WTC11 (cell line): ENCODE results near the gene LRRC47. TPM values are rescaled to one million over a fixed set of nuclear protein-coding genes. Genes with fewer than 3 reads are reported as not detected.

Experiments
- ATAC-seq: fragments of 200-7000 bp; cut with Tn5 transposase; 2 replicates; pipeline ENCODE4 v1.10.0; 2021; ENCODE audit warnings: mild to moderate bottlenecking, moderate library complexity
- CTCF ChIA-PET: fragments of 300-600 bp; sonication (Branson Sonifier 250); formaldehyde crosslinking; loops from one replicate; lab custom pipeline; 2021; ENCODE audit warnings: antibody characterized with exemption; lab: Charles Lee
- POLR2A ChIA-PET: fragments of 350-600 bp; sonication (Branson Sonifier 250); formaldehyde crosslinking; loops from one replicate; lab custom pipeline; 2021; ENCODE audit warnings: antibody characterized with exemption; lab: Charles Lee
- DNase-seq: peaks from one replicate; pipeline ENCODE4 v3.0.0; 2021; ENCODE audit warnings: low spot score
- H3K27ac Mint-ChIP-seq: 2 replicates; pipeline ENCODE4 v1.8.0; 2021; ENCODE audit warnings: mixed read lengths
- H3K27me3 Mint-ChIP-seq: 2 replicates; pipeline ENCODE4 v1.8.0; 2021; ENCODE audit warnings: low read depth, mild to moderate bottlenecking, moderate library complexity, mixed read lengths
- H3K36me3 Mint-ChIP-seq: 2 replicates; pipeline ENCODE4 v1.8.0; 2021; ENCODE audit warnings: mixed read lengths
- H3K4me1 Mint-ChIP-seq: 2 replicates; pipeline ENCODE4 v1.8.0; 2022; ENCODE audit warnings: mixed read lengths
- H3K4me3 Mint-ChIP-seq: 2 replicates; pipeline ENCODE4 v1.8.0; 2021; ENCODE audit warnings: mild to moderate bottlenecking, moderate library complexity, mixed read lengths
- H3K9me3 Mint-ChIP-seq: 2 replicates; pipeline ENCODE4 v1.8.0; 2021; ENCODE audit warnings: mixed read lengths
- CREB1 ChIP-seq: sonication (generic); formaldehyde crosslinking; IDR thresholded peaks from 2 replicates; pipeline ENCODE4 v1.8.0; 2023; ENCODE audit warnings: mild to moderate bottlenecking, missing genetic modification reagents
- ELF4 ChIP-seq: sonication (generic); formaldehyde crosslinking; IDR thresholded peaks from 2 replicates; pipeline ENCODE4 v1.8.1; 2022; ENCODE audit warnings: low read depth, mild to moderate bottlenecking, moderate library complexity, missing genetic modification reagents
- ERG ChIP-seq: fragments of 250-450 bp; sonication (Bioruptor Pico); IDR thresholded peaks from 2 replicates; pipeline ENCODE4 v1.8.0; 2021; ENCODE audit warnings: mild to moderate bottlenecking
- IRF2 ChIP-seq: sonication (generic); formaldehyde crosslinking; IDR thresholded peaks from 2 replicates; pipeline ENCODE4 v1.8.0; 2022; ENCODE audit warnings: low read depth, missing genetic modification reagents, borderline replicate concordance
- JUN ChIP-seq: sonication (generic); formaldehyde crosslinking; IDR thresholded peaks from 2 replicates; pipeline ENCODE4 v1.8.0; 2023; ENCODE audit warnings: mild to moderate bottlenecking, missing genetic modification reagents
- PRRX2 ChIP-seq: fragments of 250-450 bp; sonication (Bioruptor Pico); IDR thresholded peaks from 2 replicates; pipeline ENCODE4 v1.8.0; 2021; ENCODE audit warnings: mild to moderate bottlenecking
- RELA ChIP-seq: sonication (generic); formaldehyde crosslinking; IDR thresholded peaks from 2 replicates; pipeline ENCODE4 v1.8.1; 2022; ENCODE audit warnings: missing genetic modification reagents, mild to moderate bottlenecking, borderline replicate concordance
- ZBTB43 ChIP-seq: sonication (generic); formaldehyde crosslinking; IDR thresholded peaks from 2 replicates; pipeline ENCODE4 v1.8.1; 2023; ENCODE audit warnings: mild to moderate bottlenecking, missing genetic modification reagents
- ZMAT4 ChIP-seq: fragments of 250-450 bp; sonication (Bioruptor Pico); IDR thresholded peaks from 2 replicates; pipeline ENCODE4 v1.9.0; 2021; ENCODE audit warnings: mild to moderate bottlenecking
- total RNA-seq: library from RNA; stranded (reverse); gene quantifications from 3 replicates; pipeline ENCODE4 v1.2.3, GENCODE V29; 2021
- TF ChIP-seq, protein P1 (sequence below): sonication (generic); formaldehyde crosslinking; IDR thresholded peaks from 2 replicates; pipeline ENCODE4 v1.8.1; 2022; ENCODE audit warnings: missing genetic modification reagents, borderline replicate concordance
- TF ChIP-seq, protein P2 (sequence below): sonication (generic); formaldehyde crosslinking; IDR thresholded peaks from 2 replicates; pipeline ENCODE4 v1.8.1; 2022; ENCODE audit warnings: mild to moderate bottlenecking, missing genetic modification reagents, moderate library complexity, borderline replicate concordance
- TF ChIP-seq, protein P3 (sequence below): sonication (generic); formaldehyde crosslinking; IDR thresholded peaks from 2 replicates; pipeline ENCODE4 v1.8.0; 2023; ENCODE audit warnings: mild to moderate bottlenecking, missing genetic modification reagents

LRRC47 gene
- total RNA-seq, 1 experiment from 2014 or later, result 92.4 TPM

DNA sequence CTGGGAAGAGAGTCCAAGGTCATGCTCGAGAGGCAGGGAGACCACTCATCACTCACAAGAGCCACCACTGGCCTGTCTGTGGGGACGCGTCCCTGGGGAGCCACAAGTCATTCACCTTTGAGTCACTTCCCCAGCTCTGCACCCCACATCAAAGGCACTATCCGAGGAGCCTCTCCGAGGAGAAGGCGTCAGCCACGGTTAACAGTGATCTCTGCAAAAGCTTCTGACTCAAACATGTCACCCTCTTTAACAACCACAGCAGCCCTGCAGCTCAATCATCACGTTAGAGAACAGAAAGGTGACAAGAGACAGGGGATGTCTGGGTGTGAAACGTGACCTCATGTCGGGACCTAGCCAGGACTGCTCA is 9.0 kb downstream of the LRRC47 start (continued):
- TF ChIP-seq ZBTB43 (CRISPR knock-in tag) (no peak), IRF2 (CRISPR knock-in tag) (no peak), ZMAT4 (CRISPR knock-in tag) (no peak), ERG (CRISPR knock-in tag) (no peak), JUN (CRISPR knock-in tag) (no peak), RELA (CRISPR knock-in tag) (no peak)
- TF ChIP-seq, protein P1, sequence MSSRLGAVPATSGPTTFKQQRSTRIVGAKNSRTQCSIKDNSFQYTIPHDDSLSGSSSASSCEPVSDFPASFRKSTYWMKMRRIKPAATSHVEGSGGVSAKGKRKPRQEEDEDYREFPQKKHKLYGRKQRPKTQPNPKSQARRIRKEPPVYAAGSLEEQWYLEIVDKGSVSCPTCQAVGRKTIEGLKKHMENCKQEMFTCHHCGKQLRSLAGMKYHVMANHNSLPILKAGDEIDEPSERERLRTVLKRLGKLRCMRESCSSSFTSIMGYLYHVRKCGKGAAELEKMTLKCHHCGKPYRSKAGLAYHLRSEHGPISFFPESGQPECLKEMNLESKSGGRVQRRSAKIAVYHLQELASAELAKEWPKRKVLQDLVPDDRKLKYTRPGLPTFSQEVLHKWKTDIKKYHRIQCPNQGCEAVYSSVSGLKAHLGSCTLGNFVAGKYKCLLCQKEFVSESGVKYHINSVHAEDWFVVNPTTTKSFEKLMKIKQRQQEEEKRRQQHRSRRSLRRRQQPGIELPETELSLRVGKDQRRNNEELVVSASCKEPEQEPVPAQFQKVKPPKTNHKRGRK, result no peak
- TF ChIP-seq, protein P2, sequence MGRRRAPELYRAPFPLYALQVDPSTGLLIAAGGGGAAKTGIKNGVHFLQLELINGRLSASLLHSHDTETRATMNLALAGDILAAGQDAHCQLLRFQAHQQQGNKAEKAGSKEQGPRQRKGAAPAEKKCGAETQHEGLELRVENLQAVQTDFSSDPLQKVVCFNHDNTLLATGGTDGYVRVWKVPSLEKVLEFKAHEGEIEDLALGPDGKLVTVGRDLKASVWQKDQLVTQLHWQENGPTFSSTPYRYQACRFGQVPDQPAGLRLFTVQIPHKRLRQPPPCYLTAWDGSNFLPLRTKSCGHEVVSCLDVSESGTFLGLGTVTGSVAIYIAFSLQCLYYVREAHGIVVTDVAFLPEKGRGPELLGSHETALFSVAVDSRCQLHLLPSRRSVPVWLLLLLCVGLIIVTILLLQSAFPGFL, result no peak
- TF ChIP-seq, protein P3, sequence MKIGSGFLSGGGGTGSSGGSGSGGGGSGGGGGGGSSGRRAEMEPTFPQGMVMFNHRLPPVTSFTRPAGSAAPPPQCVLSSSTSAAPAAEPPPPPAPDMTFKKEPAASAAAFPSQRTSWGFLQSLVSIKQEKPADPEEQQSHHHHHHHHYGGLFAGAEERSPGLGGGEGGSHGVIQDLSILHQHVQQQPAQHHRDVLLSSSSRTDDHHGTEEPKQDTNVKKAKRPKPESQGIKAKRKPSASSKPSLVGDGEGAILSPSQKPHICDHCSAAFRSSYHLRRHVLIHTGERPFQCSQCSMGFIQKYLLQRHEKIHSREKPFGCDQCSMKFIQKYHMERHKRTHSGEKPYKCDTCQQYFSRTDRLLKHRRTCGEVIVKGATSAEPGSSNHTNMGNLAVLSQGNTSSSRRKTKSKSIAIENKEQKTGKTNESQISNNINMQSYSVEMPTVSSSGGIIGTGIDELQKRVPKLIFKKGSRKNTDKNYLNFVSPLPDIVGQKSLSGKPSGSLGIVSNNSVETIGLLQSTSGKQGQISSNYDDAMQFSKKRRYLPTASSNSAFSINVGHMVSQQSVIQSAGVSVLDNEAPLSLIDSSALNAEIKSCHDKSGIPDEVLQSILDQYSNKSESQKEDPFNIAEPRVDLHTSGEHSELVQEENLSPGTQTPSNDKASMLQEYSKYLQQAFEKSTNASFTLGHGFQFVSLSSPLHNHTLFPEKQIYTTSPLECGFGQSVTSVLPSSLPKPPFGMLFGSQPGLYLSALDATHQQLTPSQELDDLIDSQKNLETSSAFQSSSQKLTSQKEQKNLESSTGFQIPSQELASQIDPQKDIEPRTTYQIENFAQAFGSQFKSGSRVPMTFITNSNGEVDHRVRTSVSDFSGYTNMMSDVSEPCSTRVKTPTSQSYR (CRISPR knock-in tag), result no peak
- TF ChIP-seq, all 79 proteins: peak for 0

- H3K9me3 Mint-ChIP-seq, result no peaks in the 10 kb centered on the region
- CTCF ChIA-PET, result interaction anchor here (1.0 to 6.9 kb wide), 6 partner anchors 9 to 168 kb away, joined by 3 to 39 read pairs (median 7); partner anchors contain the start of gene LRRC47
- DNase-seq (no peak), ATAC-seq (no peak)
- no peak overlapping the region for H3K4me3 Mint-ChIP-seq
- H3K4me1 Mint-ChIP-seq, result peaks cover 22% of the 10 kb centered on the region
- POLR2A ChIA-PET, result no interaction called here
- TF ChIP-seq PRRX2 (CRISPR knock-in tag) (no peak), ELF4 (CRISPR knock-in tag) (no peak), CREB1 (CRISPR knock-in tag) (no peak)
- peaks cover 55% of the 10 kb centered on the region for H3K36me3 Mint-ChIP-seq
- no peaks in the 10 kb centered on the region for H3K27me3 Mint-ChIP-seq
- H3K27ac Mint-ChIP-seq, result peak overlapping the region; percentile 74; the same call in 1 of the 2 replicates
These were observed 9.6 kb downstream of the LRRC47 start for GRCh38 chr1:3786468-3787348.
